NCI-H82 (cell line): ENCODE results near the gene PYHIN1.
"Not testable (repeated sequence)": the region's sequence is repeated elsewhere in the genome, so short reads cannot be mapped to it uniquely, and the experiment has no call there.

ENCODE experiments used
- DNase-seq: peaks from one replicate; lab custom pipeline; 2025; lab: John Stamatoyannopoulos, UW

Gene PYHIN1

DNA sequence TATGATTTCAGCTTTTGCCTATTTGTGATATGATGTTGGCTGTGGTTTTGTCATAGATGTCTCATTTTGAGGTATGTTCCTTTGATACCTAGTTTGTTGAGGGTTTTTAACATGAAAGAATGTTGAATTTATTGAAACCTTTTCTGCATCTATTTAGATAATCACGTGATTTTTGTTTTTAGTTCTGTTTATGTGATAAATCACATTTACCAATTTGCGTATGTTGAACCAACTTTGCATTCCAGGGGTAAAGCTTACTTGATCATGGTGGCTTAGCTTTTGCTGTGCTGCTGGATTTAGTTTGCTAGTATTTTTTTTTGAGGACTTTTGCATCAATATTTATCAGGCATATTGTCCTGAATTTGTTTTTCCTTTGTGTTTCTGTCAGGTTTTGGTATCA is 51.9 kb downstream of the PYHIN1 start:
- DNase-seq: no peak

DNA sequence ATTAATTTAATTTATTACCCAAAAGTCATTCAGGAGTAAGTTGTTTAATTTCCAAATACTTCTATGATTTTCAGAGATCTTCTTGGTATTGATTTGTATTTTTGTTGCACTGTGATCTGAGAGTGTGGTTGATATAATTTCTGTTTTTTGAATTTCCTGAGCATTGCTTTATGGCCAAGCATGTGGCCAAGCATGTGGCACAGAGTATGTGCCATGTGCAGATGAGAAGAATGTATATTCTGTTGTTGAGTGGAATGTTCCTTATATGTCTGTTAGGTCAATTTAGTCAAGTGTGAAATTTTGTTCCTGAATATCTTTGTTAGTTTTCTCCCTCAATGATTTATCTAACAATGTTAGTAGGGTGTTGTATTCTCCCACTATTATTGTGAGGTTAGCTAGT is 53.0 kb downstream of the PYHIN1 start:
- DNase-seq: no peak

DNA sequence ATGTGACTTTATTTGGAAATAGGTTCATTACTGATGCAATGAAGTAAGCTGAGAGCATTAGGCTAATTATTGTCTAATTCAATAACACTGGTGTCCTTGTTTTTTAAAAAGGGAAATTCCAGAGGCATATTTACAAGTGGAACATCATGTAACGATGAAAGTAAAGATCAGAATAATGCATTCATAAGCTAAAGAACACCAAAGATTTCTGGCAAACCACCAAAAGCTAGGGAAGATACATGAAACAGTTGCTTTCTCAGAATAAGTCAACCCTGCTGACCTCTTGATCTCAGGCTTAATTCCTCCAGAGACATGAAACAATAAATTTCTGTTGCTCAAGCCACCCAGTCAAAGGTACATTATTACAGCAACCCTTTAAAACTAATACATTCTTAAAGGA is 58.1 kb downstream of the PYHIN1 start:
- DNase-seq: no peak

DNA sequence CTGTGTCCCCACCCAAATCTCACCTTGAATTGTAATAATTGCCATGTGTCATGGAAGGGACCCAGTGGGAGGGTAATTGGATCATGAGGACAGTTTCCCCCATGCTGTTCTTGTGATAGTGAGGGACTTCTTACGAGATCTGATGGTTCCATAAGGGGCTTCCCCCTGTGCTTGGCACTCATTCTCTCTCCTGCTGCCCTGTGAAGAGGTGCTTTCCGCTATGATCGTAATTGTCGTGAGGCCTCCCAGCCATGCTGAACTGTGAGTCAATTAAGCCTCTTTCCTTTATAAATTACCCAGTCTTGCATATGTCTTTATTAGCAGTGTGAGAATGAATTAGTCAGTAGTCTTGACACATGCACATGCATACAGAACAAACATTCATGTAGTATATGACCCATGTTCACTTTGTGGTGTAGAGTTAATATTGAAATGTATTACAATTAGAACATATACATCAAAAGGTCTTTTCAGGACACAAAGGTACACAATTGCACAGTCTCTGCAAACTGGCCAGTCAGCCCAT is 61.5 kb downstream of the PYHIN1 start:
- DNase-seq: no peak

DNA sequence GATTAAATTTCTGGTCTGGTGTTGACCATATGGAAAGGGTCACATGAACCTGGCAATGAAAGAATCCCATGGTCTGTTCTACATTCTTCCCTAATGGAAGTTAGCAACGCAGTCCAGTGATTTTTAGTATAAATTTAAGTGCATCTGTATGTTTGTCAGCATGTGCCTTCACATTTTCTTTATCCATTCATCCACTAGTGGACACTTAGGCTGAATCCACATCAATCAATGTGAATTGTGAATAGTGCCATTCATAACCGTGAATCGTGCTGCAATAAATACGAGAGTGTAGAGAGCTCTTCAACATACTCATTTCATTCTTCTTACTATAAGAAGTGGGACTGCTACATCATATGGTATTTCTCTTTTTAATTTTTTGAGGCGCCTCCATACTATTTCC is 65.6 kb downstream of the PYHIN1 start:
- DNase-seq: no peak

DNA sequence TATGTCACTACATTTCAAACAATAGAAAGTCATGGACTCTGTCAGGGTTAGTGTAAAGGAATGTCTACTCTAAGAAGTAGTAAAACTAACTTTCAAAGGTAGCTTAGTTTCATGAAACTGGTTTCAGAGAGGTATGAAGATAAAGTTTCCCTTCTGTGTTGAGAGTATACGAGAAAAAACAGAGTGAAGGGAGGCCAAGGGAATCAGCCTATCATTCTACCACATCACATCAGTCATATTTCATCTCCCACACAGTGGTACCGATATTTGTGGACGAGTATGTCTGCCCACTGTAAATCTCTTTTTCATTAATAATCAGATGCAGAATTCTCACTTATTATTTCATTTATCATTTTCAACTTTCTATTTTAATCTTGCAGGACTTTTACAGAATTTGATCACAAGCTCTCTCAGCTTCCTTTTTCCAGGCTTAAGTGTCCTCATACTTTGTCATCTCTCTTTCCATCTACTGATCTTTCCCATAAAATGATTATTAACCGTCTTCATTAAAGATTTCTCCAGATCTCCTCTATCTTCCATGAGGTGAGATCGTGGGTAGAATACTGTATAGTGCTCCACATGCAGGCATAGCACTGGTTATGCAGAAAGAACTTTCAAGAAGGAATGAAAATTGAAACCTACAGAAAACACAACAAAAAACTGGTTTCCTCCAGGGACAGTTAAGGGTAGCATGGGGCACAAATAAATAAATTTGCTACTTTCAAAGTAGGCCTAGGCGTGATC is 66.9 kb downstream of the PYHIN1 start:
- DNase-seq: no peak

DNA sequence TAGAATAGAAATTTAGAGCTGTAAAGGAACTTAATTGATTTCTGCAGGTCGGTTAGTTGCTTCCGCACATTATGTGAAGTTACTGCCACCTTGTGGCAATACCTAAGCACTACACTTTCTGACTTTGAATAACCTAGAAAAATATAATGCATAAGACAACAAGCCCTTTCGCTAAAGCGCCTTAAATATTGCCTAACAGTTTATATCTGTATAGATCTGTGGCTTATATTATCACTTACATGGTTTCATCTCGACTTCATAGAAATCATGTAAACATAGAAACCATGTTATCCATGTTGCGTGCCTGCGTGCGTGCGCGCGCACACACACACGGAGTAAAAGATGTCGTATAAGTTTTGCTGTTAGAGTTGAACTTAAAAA is 67.4 kb downstream of the PYHIN1 start:
- peak; percentile 71 for DNase-seq

DNA sequence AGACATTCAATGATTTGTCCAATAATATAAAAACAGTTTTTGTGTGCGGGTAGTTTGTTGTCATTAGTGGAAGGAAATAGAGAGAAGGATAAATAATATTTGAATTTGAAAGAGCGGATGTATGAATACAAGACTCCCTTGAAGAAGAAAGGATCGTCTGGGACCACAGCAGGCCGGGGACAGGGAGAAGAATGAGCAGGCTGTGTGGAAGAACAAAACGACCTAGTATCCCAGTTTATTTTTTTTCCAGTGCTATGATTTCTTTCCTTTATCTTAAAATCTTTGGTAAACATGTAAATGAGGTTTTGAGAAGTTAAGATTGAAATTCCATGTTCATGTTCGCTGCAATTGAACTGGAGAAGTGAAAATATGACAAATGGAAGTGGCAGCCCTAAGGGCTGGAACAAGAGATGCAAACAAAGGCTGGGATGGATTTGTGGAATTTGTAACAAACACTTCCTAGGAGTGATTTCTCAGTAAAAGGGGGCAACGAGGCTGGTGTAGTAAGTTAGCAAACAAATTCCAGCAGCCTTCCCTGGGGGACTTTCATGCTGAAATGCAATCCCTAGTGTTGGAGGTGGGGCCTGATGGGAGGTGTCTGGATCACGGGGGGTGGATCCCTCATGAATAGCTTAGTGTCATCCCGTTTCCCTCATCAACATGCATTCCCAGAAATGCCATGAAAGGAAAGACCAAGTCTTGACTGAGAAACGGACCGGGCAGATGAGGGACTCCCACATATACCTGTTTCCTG is 68.1 kb downstream of the PYHIN1 start:
- DNase-seq: peak; percentile 30

DNA sequence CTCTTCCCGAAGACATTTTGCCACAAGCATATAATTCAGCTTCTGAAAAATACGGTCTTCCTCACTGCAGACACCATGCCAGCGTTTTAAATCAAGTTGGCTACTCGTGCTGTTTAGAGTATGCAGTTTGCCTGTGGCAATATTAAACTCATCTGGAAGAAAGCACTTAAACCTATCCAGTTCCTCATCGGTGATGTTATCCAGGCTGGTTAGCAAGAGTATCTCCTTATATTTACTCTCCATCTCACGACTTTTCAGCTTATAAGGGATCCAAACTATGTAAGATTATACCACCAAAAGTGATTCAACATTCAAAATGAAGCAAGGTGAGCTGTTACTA is 68.7 kb downstream of the PYHIN1 start:
- DNase-seq: no peak

DNA sequence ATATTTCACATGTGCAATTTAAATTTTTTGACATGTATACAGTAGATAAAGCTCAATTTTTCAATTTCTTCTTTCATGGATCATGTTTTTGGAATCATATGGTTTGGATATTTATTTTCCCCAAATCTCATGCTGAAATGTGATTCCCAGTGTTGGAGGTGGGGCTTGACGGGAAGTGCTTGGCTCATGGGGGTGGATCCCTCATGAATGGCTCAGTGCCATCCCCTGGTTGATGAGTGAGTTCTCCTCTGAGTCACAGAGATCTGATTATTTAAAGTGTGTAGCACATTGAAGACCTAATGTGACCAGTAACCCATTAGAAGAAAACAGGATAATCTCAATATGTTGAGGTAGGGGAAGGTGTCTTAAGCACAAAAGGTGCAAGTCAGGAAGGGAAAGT is 69.3 kb downstream of the PYHIN1 start:
- peak; percentile 40 for DNase-seq

DNA sequence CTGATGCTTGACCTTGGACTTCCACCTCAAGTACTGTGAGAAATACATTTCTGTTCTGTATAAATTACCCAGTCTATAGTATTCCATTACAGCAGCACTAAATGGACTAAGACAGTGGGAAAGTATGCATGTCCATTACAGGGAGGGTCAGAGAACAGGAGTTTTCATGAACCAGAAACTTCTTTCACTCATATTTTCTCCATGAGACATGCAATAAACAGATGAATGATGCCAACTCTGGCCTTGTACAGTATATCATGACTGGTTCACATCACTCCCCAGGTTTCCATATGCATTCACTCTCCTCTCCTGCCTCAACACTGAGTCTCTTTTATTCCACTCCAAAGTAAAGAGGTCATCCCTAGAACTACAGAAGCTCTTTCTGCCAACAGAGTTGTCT is 73.8 kb downstream of the PYHIN1 start:
- no peak for DNase-seq

DNA sequence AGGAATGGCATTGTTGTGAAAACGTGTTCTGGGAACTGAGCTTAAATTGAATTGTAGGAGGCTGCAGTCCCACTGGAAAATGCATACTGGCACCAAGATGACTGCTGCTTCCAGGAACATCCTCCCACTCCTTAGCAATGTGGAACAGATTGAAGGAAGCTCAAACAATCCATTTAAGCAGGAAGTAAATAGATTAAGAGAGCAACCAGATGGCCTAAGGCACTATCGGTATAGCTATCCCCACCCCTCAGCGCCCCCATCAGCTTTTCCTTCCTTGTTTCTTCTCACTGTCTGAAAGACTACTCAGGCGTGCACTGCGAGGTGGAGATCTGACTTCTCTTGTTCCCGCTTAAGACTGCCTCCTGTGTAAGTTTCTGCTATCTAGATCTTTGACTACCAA is 74.3 kb downstream of the PYHIN1 start:
- DNase-seq: peak; percentile 98

DNA sequence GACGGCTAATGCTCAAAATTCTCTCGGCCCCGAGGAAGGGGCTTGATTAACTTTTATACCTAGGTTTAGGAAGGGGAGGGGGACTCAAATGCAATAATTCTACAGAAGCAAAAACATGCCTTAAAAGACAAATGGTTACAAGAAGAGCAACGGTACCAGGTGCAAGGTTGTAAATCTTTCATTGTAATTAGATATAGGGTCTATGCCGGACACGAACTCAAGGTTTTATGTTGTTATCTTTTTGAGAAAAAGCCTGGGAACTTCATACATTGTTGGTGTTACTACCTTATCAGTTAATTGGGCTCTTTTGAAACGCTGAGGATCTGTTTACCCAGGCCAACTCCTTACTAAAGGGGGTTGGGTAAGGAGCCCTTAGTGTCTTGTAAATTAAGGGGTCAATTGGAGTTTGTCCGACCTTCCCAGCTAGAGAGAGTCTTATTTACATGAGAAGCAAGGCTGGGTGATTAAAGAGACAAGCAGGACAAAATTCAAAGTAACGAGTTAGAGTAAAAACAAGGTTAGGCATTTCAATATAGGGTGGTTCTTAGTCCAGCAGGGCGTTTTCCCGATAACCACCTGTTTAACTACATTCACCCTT is 75.0 kb downstream of the PYHIN1 start:
- not testable (repeated sequence) for DNase-seq

DNA sequence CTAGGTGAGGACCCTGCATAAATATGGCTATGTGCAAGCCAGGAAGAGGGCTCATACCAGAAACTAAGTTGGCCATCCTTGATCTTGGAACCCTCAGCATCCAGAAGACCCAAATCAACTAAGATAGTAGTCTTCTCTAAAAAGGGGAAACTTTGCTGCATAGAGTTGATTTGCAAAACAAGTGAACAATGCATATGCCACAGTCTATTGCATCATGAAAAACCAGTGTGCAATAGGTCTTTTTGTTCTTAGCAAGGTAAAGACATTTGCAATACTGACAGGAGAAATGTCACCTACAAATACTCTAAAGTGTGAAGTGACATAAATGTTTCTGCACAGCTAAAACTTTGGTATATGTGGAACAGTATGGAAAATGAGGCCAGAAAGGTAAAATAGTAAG is 76.4 kb downstream of the PYHIN1 start:
- DNase-seq: no peak

DNA sequence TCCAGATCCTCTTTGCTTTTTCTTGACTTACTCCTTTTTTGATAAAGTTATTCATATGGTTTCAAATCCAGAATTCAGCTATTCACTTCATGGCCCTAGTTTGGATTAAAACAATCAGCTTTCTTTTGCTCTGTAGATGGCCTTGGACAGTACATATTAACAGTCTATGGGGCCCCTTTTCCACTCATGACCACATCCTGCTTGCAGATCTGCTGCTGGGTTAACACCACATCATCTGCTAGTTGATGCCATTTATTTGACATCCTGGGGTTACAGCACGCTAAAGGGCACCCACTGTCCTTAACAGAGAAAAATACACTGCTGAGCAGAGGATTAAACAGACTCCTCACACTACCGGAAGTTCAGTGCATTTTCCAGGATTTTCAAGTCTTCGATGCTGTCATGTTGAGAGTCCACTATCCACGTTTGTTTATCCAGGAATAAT is 77.4 kb downstream of the PYHIN1 start:
- DNase-seq: no peak

DNA sequence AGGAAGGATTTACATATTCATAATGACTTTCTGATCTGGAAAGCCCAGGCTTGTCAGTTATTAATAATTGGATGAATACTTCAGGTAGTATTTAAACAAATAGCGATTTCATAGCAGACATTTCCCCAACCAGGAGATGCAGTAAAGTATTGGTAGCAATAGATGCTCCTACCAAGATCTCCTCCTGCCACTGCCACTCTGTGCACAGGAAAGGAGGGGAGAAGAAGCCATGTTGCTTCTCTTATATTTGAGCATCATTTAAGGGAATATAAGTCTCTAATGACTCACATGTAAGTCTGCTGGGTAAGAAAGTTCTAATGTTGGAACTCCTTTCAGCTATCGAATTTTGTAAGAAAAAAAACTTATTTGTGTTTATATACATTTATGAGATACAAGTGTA is 77.9 kb downstream of the PYHIN1 start:
- no peak for DNase-seq

DNA sequence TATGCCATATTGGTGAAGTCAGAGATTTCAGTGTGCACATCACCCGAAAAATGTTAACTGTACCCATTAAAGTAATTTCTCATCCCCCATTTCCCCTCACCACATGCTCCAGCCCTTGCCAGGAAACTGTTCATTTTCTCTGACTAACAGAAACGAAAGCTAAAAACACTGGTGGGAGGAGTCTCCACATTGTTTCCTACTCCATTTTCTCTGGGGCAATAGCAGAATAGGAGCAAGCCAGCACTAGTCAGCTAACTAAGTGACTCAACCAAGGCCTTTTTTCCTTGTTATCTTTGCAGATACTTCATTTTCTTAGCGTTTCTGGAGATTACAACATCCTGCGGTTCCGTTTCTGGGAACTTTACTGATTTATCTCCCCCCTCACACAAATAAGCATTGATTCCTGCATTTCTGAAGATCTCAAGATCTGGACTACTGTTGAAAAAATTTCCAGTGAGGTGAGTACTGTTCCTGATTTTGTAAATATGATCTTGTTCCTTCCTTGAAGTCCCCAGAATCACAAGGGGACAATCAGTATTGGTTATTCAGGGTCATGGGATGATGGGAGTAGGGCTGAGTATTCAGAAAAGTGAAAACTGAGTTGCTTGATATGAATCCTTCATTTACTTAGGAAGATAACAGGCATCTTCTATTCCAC is 78.5 kb downstream of the PYHIN1 start, which contains the start of gene IFI16:
Gene IFI16, plus strand, starts transcription at position 204 of the 658 bp plus-strand sequence. CDS start 4,774 bp downstream, outside the sequence.
- DNase-seq: no peak

DNA sequence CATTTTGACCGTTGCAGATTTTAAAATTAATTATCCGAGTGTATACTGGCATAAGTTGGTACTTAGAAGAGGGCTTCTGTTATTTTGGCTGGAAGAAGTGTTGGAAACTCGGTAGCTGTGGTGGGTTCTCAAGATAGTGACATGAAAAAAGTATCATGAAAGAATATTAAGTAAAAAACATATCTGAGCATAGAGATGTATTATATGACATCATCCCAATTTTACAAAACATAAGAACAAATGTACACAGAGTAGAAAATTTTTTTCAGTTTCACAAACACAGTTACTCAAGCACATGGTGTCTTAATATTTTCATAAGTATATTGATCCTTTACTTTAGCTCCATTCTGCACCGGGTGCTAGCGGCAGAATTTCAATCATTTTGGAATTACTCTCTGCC is 79.0 kb downstream of the PYHIN1 start:
- DNase-seq: no peak

DNA sequence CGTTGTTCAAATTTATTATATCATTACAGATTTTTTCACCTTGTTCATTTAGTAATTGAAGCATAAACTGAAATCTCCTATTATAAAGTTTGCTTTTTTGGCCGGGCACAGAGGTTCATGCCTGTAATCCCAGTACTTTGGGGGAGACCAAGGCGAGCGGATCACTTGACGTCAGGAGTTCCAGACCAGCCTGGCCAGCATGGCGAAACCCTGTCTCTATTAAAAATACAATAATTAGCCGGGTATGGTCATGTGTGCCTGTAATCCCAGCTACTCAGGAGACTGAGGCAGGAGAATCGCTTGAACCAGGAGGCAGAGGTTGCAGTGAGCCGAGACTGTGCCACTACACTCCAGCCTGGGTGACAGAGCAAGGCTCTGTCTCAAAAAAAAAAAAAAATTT is 79.6 kb downstream of the PYHIN1 start:
- not testable (repeated sequence) for DNase-seq

DNA sequence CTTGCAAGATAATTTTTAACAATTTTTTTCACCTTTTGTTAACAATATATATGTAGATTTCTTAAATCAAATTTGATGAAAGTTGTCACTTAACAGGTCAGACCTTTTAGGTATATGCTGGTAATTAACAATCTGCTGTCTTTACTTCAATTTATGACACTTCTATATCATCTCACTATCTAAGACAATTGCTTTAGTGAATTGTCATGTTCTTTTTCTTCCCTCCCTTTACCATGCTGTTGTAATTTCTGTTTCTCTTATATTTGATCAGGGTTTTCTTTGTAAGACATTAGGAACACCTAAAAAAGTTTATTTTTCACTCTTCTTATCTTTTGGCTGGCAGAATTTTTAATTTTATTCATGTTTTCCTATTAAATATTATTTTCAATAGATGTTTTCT is 80.4 kb downstream of the PYHIN1 start:
- DNase-seq: no peak

DNA sequence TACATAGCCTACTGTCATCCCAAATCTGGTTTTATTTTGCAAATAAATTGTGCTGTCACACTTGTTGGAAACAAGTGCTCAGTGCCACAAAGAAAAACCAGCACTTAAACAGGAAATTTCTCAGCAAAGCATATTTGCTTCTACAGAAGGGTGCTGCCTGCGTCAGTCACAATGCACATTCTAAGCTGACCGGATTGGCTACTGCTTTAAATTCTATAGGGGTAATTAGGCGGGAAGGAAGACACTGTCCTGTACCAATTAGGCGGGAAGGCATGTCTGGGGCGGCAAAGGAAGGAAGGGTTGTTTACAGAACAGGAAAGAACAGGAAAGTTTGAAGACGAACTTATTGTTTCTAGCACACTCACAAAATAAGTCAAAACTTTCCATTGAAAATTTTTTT is 81.1 kb downstream of the PYHIN1 start:
- DNase-seq: peak; percentile 14

DNA sequence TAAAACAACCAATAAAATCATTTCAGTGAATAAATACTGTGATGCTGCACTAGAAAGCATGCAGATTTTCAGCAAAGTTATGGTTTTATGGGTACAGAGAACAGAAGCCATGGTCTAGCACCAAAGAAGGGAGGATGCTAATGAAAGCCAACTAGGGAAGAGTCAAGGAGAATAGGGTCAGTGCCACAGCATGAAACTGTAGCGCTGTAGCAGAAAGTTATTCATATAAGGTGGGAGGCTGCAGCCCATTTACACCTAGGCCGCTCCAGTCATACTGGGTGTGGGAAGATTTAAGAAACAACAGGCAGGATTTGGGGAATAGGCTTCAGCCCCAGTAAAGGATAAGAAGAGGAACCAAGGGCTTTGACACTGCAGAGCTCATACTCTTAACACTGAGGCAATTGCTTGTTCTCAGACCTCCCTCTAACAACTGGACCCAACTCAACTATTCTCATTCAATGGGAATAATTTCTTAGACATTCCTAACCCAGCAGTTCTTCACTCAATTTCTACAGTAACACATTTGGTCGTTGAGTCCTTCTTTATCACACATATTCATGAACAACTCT is 82.7 kb downstream of the PYHIN1 start:
- DNase-seq: no peak
